ENCODE results near the gene TNFRSF19. TPM values are rescaled to one million over a fixed set of nuclear protein-coding genes. Genes with fewer than 3 reads are reported as not detected.
"Not testable (repeated sequence)": the region's sequence is repeated elsewhere in the genome, so short reads cannot be mapped to it uniquely, and the experiment has no call there.

TNFRSF19 gene
- polyA plus RNA-seq, 3 donors: 0.73 to 2.1 (median 1.4) TPM

DNA sequence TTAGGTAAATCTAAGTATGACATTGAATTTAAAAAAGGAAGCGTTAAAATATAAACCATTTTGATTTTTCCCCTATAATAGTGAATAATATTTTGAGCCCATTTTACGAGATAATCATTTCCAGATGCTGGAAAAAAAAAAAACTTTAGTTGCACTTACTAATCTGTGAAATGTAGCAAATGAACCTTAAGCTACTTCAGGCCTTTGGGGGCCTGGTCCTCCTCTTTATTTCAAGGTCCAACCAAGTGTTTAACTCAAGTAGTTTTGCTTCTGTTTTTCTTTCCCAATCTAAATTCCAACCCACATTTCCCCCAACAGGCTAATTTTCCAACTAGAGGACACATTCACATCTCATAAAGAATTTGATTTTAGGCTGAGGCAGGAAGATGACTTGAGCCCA, 101.2 kb downstream of the TNFRSF19 start:
- 66 to 79% (median 79%) methylated on average over 2 of the region's 2 CpGs for WGBS, 3 donors

DNA sequence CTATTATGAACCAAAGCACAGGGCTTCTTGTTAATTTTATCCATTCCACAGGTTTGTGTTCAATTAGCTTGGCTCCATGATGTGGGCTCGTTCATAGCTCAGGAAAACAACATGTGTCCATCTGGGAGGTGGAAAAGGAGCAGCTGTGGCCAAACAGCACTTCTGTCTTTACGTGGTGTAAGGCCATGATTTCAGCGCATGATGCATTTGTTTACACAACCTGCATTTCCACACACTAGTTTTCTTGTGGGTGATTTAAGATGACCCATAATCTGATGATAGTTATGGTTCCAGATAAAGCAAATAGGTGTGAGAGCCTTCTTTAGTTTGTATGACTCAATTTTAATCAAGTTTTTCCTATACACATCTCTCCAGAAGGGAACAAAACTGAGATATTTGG, 101.7 kb downstream of the TNFRSF19 start:
- H3K27ac ChIP-seq (ENCODE audit: low read depth, low read length): no peak overlapping the region
- 62 to 66% (median 64%) methylated on average over 3 of the region's 3 CpGs for WGBS, 3 donors

More for the DNA sequence above, 101.2 kb downstream of the TNFRSF19 start:
- H3K27ac ChIP-seq (ENCODE audit: low read depth, low read length): no peak overlapping the region

DNA sequence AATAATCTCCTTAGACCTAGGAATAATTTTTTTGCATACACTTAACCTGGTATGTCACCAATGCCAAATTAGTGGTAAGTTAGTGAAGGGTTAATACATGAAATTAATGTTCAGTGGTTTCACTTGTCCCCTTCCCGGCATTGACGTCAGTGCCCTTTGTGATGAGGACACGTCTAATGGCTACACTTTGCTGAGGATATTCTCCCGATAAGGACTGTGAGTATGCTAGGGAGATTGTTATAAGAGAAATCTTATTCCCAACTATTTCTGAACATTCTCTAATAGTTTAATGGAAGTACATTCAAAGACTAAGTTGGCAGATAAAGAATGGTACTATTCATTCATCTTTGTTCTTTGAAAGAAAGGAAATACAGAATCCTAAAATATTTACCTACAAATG, 102.4 kb downstream of the TNFRSF19 start:
- H3K27ac ChIP-seq (ENCODE audit: low read depth, low read length): no peak overlapping the region
- 50 to 71% (median 62%) methylated on average over 4 of the region's 4 CpGs for WGBS, 3 donors

DNA sequence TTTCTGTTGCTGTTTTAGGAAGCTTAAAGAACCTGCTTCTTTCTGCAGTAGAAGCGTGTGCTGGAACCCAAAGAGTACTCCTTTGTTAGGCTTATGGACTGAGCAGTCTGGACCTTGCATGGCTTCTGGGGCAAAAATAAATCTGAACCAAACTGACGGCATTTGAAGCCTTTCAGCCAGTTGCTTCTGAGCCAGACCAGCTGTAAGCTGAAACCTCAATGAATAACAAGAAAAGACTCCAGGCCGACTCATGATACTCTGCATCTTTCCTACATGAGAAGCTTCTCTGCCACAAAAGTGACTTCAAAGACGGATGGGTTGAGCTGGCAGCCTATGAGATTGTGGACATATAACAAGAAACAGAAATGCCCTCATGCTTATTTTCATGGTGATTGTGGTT, 103.1 kb downstream of the TNFRSF19 start:
- 61 to 80% (median 63%) methylated on average over 4 of the region's 4 CpGs for WGBS, 3 donors
- H3K27ac ChIP-seq (ENCODE audit: low read depth, low read length): no peak overlapping the region

DNA sequence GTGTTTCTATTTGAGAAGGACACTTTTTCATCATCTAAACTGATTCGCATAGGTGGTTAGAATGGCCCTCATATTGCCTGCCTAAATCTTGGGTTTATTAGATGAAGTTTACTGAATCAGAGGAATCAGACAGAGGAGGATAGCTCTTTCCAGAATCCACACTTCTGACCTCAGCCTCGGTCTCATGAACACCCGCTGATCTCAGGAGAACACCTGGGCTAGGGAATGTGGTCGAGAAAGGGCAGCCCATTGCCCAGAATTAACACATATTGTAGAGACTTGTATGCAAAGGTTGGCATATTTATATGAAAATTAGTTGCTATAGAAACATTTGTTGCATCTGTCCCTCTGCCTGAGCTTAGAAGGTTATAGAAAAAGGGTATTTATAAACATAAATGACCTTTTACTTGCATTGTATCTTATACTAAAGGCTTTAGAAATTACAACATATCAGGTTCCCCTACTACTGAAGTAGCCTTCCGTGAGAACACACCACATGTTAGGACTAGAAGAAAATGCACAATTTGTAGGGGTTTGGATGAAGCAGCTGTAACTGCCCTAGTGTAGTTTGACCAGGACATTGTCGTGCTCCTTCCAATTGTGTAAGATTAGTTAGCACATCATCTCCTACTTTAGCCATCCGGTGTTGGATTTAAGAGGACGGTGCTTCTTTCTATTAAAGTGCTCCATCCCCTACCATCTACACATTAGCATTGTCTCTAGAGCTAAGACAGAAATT, 103.8 kb downstream of the TNFRSF19 start:
- no peak overlapping the region for H3K27ac ChIP-seq (ENCODE audit: low read depth, low read length)
- WGBS, 3 donors: 81 to 92% (median 90%) methylated on average over 8 of the region's 8 CpGs

DNA sequence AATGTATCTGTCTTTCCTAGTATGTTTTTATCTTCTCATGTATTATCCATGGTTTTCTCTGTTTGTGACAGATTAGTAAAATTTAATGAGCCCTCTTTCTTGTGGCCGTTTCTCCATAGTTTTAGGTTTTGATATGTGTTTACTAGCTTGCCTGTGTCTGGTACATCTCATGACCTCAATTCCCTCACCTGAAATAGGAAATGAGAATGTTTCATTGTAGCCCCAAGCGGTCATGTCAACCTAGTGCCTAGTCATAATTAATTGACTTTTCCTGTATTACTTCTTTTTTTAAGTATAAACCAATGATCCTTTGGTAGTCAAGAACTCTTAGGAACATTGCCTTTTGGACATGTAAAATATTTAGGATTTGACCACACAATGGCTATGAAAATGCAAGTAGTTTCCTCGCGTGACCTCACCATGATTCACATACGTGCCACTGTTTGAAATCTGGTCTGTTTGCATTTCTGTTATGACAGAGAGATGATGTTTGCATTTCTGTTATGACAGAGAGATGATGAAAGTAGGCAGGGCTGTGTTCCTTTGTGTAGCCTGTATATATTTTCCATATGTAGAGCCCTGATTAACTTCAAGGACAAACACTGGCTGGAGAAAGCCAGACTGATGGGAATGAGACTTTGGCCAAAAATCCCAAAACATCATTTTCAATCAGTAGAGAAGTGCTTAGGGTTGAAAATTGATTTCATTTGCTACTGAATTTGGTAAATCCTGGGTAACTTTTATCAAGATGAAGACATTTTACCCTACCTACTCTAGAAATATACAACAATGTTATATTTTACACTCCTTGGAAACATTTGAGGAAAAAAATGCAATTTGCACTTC, 104.8 kb downstream of the TNFRSF19 start:
- no peak overlapping the region for H3K27ac ChIP-seq (ENCODE audit: low read depth, low read length)
- 89 to 92% (median 92%) methylated on average over 5 of the region's 5 CpGs for WGBS, 3 donors

DNA sequence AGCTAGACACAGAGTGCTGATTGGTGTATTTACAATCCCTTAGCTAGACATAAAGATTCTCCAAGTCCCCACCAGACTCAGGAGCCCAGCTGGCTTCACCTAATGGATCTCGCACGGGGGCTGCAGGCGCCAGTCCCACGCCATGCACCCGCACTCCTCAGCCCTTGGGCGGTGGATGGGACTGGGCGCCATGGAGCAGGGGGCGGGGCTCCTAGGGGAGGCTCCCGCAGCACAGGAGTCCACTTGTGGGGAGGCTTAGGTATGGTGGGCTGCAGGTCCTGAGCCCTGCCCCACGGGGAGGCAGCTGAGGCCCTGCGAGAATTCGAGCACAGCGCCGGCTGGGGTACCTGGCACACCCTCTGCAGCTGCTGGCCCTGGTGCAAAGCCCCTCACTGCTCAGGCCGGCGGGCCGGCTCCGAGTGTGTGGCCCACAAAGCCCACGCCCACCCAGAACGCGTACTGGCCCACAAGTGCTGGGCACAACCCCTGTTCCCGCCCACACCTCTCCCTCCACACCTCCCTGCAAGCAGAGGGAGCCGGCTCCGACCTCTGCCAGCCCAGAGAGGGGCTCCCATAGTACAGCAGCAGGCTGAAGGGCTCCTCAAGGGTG, 107.6 kb downstream of the TNFRSF19 start:
- H3K27ac ChIP-seq (ENCODE audit: low read depth, low read length): not testable (repeated sequence)
- 92 to 98% (median 93%) methylated on average over 23 to 24 of the region's 24 CpGs for WGBS, 3 donors

DNA sequence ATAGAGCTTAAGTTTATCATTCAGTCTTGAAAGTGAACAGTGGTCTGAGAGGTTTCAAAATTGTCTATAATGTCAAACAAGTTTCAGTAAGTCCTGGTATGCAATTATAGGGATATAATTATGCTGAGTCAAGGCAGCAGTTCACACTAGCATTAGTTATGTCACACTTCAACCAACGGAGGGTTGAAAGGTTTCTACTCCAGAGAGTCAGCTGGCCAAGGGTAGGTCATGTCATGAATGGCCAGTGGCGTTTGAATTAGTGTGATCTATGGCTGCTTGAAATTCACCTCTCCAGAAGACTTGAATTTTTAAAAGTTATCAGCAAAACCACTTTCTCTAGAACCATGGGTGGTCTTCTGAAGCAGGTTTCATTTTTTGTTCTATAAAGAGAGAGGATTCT, 108.6 kb downstream of the TNFRSF19 start:
- no peak overlapping the region for H3K27ac ChIP-seq (ENCODE audit: low read depth, low read length)
- WGBS, 3 donors: 46 to 58% (median 52%) methylated on average over 2 of the region's 2 CpGs

DNA sequence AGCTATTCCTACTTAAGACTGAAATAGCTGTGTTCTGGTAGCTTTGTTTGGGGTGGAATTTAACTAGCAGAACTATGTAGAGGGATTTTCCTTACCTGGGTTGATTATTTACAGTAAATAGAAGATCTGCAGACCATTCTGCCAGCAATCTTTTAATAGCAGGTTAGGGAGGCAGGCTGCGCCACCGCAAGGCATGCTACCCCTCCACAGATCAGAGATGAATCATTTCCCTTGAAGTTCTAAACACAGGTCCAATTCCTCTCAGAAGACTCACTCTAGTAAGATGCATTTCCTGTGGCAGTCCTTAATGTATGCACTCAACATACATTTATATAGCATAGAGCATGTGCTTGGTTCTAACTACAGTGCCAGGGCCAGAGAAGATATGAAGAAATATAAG, 109.0 kb downstream of the TNFRSF19 start:
- H3K27ac ChIP-seq (ENCODE audit: low read depth, low read length): no peak overlapping the region
- WGBS, 3 donors: 72 to 92% (median 85%) methylated on average over 2 of the region's 2 CpGs

DNA sequence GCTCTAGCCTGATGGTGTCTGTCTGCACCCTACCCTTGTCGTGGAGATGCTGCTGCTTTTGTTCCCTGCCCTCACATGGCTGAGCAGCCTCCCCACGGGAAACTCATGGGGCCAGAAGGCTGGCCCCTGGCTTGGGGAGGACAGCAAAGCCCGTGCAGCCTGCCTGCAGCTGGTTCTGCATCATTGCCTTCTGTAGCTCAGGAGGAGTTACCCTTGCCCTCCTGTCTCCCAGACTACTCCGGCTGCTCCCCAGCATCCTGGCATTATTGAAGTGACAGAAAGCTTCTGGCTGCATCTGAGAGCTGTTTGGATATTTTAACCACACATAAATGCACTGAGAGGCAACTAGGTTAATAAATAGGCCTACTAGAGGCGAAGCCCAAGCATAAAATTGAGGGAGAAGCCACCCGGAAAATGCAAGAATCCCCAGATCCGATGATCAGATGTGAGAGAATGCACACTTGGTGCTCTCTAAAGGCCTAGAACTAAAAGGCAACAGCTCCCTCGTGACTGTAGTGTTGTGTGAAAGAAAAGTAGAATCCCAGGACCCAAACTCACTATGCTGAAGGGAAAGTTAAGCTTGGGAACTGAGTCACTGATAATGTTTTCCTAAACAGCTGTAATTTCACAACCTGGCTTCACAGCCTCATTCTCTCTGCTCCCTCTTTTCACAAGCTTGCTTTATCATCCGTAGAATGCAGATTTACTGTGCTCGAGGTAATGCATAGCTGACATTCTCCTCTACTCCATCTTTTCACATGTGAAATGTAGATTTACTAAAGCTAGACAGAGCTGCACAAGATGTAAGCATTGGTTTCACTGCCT, 110.8 kb downstream of the TNFRSF19 start:
- WGBS, 3 donors: 75 to 85% (median 81%) methylated on average over 10 of the region's 10 CpGs
- H3K27ac ChIP-seq (ENCODE audit: low read depth, low read length): no peak overlapping the region

DNA sequence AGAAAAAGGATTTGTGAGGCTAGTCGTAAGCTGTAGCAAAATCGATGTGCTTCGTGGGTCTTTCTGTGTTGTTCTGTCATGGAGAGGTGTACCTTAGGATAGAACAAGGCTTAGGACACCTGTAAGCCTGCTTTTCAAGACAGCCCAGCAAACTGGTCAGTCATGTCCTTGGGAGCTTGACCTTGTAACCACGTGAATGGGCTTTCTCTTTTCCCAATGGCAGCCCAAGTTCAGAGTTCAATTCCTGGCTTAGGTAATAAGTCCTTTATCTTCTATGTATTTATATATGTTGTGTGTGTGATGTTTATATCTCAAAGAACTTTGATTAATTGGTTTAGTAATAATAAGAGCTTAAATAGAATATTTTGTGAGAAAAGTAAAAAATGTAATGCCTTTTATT, 112.9 kb downstream of the TNFRSF19 start:
- no peak overlapping the region for H3K27ac ChIP-seq (ENCODE audit: low read depth, low read length)
- WGBS, 3 donors: 72 to 81% (median 74%) methylated on average over 4 of the region's 4 CpGs

DNA sequence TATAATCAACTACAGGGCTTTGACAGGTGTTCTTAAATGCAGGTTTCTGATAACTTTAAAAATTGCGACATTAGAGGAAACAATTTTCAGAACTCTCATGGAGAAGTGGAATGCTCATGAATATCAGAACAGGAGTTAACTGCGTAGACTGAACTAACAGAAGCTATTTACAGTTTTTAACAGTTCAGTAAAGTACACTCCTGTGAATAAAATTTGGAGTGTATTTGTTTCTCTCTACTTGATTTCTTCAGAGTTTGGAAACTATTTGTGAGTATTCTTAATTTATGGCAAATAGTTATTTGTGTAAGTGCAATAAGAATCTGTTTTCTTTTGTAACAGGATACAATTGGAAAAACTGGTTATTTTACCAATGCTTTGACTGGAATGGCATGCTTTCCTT, 114.4 kb downstream of the TNFRSF19 start:
- no peak overlapping the region for H3K27ac ChIP-seq (ENCODE audit: low read depth, low read length)
- 94 to 98% (median 95%) methylated on average over 2 of the region's 2 CpGs for WGBS, 3 donors

DNA sequence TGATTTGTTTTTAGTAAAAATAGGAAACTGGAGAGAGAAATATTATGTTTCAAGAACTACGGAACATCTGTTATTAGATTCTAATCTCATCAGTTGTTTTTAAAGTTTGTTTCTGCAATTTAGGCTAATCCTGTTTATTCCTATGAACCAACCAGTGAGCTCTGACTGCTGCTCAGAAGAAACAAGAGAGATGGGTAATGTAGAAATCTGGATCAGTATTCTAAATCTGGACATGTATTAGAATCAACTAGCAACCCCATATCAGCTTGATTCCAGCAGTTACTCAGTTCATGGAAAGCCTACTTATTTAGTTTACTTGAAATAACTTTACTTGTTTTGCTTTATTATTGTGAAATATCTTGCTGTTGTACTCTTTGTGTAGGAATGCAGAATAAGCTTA, 115.2 kb downstream of the TNFRSF19 start:
- WGBS, 3 donors: 90 to 97% (median 96%) methylated on average over 1 of the region's 1 CpG
- H3K27ac ChIP-seq (ENCODE audit: low read depth, low read length): no peak overlapping the region

DNA sequence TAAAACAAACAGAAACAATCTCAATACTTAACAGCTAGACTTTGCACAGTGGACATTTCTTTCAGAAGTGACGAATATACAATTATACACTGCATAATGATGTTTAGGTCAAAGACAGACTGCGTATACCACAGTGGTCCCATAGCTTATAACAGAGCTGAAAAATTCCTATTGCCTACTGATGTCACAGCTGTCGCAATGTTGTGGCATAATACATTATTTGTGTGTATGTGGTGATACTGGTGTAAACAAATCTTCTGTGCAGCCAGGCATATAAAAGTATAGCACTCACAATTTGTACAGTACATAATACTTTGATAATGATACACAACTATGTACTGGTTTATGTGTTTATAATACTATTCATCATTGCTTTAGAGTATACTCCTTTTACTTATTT, 116.7 kb downstream of the TNFRSF19 start:
- no peak overlapping the region for H3K27ac ChIP-seq (ENCODE audit: low read depth, low read length)
- WGBS, 3 donors: 90 to 97% (median 91%) methylated on average over 3 of the region's 3 CpGs

DNA sequence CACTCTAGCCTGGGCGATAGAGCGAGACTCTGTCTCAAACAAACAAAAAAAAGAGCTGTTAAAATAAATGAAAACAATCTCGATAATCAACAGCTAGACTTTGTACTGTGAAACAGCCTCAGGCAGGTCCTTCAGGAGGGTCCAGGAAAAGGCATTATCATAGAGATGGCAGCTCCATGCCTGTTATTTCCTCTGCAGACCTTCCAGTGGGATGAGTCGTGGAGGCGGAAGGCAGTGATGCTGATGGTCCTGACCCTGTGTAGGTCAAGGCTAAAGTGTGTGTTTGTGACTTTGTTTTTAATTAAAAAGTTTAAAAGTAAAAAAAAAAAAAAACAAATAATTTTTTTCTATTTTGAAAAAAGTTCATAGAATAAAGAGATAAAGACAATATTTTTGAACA, 117.4 kb downstream of the TNFRSF19 start:
- WGBS, 3 donors: 85 to 91% (median 91%) methylated on average over 5 of the region's 5 CpGs
- no peak overlapping the region for H3K27ac ChIP-seq (ENCODE audit: low read depth, low read length)

DNA sequence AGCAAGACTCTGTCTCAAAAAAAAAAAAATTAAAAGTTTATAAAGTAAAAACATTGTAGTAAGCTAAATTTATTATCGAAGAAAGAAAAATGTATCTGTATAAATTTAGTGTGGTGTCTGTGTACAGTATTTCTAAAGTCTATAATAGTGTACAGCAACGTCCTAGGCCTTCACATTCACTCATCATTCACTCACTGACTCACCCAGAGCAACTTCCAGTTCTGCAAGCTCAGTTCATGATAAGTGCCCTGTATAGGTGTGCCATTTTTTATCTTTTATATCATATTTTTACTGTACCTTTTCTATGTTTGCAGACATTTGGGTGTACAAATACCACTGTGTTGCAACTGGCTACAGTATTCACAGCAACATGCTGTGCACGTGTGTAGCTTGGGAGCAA, 118.1 kb downstream of the TNFRSF19 start:
- 85 to 94% (median 88%) methylated on average over 3 of the region's 3 CpGs for WGBS, 3 donors

DNA sequence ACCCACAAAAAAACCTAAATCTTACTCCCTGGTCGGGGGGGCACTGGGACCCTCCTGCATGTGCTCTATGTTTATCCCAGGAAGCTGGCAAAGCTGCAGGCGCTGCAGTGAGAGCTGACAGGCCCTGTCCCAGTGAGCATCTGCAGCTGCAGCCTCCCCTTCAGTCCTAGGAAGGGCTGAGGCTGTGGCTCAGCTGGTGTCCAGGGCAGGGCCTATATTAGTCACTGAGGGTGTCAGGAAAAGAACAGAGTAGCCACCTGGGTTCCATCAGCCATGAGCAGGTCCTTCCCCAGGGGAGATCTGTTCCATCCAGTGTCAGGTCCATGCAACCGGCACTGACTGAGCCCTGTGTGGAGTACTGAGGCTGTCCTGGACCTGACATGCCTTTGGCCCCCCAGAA, 120.5 kb downstream of the TNFRSF19 start:
- H3K27ac ChIP-seq (ENCODE audit: low read depth, low read length): no peak overlapping the region
- 82 to 85% (median 83%) methylated on average over 3 of the region's 3 CpGs for WGBS, 3 donors

More for the DNA sequence above, 118.1 kb downstream of the TNFRSF19 start:
- H3K27ac ChIP-seq (ENCODE audit: low read depth, low read length): no peak overlapping the region

DNA sequence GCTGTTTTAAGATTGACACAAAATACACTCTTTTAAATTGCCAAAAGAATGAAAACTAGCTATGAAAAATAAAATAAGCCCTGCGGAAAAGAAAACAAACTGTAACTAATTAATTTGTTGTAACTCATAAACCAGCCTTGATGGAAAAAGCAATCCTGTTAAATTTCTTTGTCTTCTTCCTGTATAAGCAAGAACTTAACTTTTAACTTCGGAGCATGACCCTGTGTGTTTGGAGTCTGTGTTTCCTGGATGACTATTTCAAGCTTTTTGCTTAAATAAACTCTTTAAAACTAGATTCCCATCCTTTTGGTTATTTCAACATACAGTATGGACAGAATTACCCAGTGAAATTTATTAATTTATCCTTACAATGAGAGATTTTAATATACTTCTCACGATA, 122.6 kb downstream of the TNFRSF19 start:
- H3K27ac ChIP-seq (ENCODE audit: low read depth, low read length): no peak overlapping the region
- 71 to 81% (median 81%) methylated on average over 3 of the region's 3 CpGs for WGBS, 3 donors
